IPS-11a (cell line): ENCODE results near the gene MAML2.

Experiments used
- H3K4me3 ChIP-seq: one replicate; pipeline ENCODE4 v1.5.1; 2013; ENCODE audit warnings: low read depth, low read length, control low read depth

Gene MAML2

GRCh38 chr11:96023275-96023674 lies 319.7 kb downstream of the MAML2 start:
- no peak overlapping the region for H3K4me3 ChIP-seq

DNA sequence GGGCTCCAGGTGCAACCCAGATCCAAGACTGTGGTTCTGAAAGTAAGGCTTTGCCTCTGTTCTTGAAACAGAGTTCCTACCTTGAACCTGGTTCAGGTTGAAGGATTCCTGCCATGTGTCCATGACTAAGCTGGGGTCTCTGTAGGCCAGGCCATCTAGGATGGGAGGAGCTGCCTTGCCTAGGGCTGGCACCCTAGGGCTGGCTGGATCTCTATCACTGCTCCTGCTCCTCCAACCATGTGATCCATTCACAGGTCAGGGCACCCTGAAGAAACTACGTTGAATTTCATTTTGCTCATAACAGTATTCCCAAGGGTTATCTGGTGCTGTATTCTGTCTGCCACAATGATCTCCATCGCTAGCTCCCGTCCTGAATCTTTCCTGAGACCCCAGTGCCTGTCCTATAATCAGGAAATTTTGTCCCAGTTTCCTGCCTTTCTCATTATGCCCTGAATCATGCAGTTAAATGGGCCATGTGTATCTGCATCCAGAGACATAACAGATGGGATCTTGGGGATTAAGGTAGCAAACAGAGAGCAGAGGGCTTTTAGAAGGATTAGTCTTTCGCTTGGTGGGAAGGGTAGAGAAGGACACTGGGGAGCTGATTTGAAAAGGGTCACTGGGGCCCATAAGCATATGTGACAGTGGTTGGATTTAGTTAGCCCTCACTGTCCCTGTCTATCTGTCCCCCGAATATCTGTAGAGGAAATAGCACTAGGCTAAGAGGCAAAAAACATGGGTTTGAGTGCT lies 320.9 kb downstream of the MAML2 start:
- no peak overlapping the region for H3K4me3 ChIP-seq

GRCh38 chr11:96019810-96020747 lies 322.9 kb downstream of the MAML2 start:
- H3K4me3 ChIP-seq, result no peak overlapping the region

GRCh38 chr11:96019281-96019680 lies 323.7 kb downstream of the MAML2 start:
- H3K4me3 ChIP-seq, result no peak overlapping the region

DNA sequence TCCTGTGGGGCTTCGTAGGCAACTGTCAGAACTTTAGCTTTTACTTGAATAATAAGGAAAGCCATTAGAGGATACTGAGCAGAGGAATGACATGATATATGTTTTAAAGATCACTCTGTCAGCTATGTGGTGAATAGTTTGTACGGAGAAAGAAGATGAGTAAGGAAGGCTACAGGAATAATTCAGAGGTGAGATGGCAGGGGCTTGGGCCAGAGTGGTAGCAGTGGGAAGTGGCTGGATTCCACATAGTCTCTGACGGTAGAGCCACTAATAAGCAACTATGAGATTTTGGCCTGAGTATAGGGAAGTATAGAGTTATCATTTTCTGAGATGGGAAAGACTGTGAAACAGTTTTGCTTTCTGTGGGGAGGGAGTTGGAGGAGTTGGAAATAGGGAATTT lies 325.1 kb downstream of the MAML2 start:
- H3K4me3 ChIP-seq, result no peak overlapping the region

- no peak overlapping the region for H3K4me3 ChIP-seq
Measured at GRCh38 chr11:96016978-96017502, 326.0 kb downstream of the MAML2 start.

GRCh38 chr11:96015906-96016565 lies 327.0 kb downstream of the MAML2 start:
- no peak overlapping the region for H3K4me3 ChIP-seq

DNA sequence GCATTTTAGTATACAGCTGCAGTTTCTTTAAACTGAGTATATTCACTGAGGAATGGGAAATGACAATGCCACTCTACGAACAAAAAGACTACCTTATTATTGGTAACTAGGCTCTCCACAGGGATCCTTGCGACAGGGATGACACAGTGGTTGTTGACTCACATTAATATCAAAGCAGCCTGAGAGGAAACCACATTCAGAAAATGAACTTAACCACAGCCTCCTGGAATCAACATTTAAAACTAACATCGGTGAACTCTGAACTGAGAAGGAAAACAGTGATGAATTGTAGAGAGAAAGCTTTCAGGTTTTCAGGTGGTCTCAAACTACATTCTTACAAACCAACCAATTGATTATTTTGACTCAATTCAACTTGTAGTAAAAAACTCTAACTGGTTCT lies 328.8 kb downstream of the MAML2 start:
- H3K4me3 ChIP-seq, result no peak overlapping the region

DNA sequence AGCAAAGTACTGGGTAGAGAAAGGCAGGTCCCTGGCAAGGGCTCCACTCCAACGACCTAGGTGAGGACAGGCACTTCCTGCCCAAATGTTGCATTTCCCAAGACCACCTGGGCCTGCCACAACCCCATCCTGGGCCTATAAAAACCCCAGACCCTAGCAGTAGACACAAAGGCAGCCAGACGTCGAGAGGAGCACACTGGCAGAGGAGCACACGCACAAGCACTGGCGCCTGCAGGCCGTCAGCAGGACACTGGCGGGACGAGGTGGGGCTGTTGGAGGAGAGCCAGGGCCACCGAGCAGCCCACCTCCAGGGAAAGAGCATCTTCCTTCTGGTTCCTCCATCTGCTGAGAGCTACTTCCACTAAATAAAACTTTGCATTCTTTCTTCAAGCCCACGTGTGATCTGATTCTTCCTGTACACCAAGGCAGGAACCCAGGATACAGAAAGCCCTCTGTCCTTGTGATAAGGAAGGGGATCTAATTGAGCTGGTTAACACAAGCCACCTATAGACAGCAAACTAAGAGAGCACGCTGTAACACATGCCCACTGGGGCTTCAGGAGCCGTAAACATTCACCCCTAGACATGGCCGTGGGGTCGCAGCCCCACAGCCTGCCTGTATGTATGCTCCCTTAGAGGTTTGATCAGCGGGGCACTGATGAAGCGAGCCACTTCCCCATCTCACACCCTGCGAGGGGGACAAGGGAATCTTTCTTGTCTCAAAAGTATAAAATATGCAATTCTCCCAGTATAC lies 329.4 kb downstream of the MAML2 start:
- H3K4me3 ChIP-seq, result no peak overlapping the region

GRCh38 chr11:96012086-96012824 lies 330.7 kb downstream of the MAML2 start:
- no peak overlapping the region for H3K4me3 ChIP-seq

DNA sequence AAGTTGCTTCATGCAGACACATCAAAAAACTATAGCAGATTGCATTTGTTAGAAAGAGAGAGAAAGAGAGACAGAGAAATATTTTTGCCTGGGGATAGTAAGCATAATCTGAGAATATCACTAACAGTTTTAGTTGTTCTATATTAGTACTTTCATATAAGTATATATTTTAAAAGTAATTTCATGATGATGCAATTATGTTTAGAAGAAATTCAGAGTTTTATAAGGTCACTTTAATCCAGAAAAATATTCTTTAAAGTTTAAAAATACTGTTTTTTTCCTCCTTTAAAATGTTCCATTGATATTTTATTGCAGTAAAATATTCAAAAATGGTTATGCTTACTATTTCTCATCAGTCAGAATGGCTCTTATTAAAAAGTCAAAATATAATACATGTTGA lies 332.3 kb downstream of the MAML2 start:
- H3K4me3 ChIP-seq, result no peak overlapping the region

DNA sequence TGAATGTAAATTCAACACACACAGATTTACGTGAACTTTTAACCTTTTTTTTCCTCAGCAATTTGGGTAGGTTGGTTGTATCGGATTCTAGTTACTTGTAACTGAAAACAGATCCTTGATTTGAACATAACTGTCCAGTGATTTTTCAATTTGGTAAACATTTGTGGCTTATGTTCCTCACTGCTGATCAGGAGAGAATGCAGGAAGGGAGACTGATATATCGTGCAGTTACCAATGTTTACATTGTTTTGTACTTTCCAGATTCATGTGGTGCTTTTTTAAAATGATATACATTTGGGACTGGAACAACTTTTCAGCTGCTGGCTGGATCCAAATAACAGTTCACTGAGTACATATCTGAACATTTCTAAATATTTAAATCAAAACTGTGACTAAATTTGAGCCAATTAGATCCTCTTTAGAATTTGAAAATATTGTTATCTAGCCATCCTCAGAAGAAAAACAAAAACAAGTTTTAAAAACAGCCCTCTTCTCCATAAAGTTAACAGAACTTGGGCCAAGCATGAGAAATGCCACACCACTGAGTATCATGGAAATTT lies 334.8 kb downstream of the MAML2 start:
- no peak overlapping the region for H3K4me3 ChIP-seq

- H3K4me3 ChIP-seq, result no peak overlapping the region
Measured at GRCh38 chr11:96006037-96006436, 337.0 kb downstream of the MAML2 start.

DNA sequence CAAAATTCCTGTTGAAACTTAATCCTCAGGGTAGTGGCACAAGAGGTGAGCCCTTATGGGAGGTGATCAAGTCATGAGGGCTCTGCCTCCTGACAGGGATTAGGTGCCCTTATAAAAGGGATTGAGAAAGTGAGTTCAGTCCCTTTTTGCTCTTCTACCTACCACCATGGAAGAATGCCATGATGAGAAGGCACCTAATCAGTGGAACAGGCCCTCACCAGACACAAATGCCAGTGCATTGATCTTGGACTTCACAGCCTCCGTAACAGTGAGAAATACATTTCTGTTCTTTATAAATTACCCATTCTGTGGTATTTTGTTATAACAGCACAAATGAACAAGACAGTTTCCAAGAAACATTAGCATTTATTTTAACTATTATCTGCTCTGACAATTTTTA lies 338.1 kb downstream of the MAML2 start:
- H3K4me3 ChIP-seq, result no peak overlapping the region

DNA sequence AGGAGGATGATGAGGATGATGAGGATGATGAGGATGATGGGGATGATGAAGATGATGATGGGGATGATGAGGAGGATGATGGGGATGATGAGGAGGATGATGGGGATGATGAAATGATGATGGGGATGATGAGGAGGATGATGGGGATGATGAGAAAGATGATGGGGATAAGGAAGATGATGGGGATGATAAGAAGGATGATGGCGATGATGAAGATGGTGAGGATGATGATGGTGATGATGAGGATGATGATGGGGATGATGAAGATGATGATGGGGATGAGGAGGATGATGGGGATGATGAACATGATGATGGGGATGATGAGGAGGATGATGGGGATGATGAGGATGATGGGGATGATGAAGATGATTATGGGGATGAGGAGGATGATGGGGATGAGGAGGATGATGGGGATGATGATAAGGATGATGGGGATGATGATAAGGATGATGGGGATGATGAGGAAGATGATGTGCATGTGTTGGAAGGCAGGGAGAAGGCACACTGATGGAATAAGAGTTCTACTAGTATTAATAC lies 340.2 kb downstream of the MAML2 start:
- no peak overlapping the region for H3K4me3 ChIP-seq

DNA sequence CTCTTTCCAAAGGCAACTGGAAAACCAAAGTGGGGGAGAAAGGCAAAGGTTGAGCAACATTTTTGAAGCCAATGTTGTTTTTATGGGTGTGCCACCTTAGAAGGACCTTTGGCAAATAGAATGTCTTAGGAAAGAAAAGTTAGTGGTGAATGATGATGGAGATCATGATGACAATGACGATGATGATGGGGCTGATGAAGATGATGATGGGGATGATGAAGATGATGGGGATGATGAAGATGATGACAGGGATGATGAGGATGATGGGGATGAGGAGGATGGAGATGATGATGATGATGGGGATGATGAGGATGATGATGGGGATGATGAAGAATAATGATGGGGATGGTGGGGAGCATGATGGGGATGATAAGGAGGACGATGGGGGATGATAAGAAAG lies 340.7 kb downstream of the MAML2 start:
- no peak overlapping the region for H3K4me3 ChIP-seq

DNA sequence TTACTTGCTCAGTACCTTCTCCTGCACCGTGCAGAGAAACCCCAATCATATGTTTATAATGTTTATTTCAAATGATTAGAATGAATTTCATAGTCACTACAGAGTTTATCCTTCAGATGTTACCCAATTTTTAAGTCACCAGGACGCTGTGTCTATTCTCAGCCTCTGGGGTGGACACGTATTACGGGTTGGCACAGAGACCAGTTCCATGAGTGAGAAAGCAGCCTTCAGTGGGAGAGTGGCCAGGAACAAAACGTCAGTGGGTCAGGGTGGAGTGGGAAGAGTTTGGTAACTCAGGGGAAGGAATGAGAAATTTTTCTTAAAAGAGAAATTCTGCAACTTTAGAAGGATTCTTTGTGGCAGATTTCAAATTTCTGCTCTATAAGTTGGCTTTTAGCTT lies 342.0 kb downstream of the MAML2 start:
- no peak overlapping the region for H3K4me3 ChIP-seq

DNA sequence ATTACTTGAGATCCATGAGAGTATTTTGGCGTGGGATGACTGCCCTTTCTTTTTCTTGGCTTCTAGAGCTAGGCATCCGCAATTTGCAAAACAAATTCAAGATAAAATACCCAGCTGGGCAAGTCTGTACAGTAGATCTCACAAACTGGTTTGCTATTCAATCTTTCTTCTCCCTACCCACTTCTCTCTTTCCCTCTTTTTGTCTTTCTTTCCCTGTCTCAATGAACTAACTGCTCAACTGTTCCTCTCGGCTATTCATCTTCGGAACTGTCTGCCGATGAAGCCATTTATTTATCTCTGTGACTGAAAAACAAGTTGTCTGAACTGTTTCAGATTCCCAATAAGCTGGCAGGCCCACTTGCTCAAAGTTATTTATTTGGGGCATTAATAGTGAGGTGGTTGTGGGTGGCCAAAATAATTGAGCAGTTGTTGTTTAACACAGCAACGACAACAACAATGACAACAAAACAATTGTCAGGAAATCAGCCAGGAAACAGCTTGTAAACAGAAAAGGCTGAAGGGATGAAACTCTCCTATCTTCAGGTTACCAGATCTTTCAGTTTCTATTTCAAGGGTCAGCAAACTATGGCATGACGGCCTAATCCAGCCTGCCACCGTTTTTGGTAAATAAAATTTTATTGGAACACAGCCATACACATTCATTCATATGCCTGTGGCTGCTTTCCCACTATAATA lies 343.1 kb downstream of the MAML2 start:
- H3K4me3 ChIP-seq, result no peak overlapping the region
